ENCODE results near the gene GNAT2. TPM values are rescaled to one million over a fixed set of nuclear protein-coding genes. Genes with fewer than 3 reads are reported as not detected.
"Not testable (repeated sequence)": the region's sequence is repeated elsewhere in the genome, so short reads cannot be mapped to it uniquely, and the experiment has no call there.

GNAT2 gene
- total and polyA plus RNA-seq, 10 of the 15 experiments (the other 5 are each of a cell fraction or from before 2014, with no cell fraction given) = 0.08 to 1.3 (median 0.41) TPM

DNA sequence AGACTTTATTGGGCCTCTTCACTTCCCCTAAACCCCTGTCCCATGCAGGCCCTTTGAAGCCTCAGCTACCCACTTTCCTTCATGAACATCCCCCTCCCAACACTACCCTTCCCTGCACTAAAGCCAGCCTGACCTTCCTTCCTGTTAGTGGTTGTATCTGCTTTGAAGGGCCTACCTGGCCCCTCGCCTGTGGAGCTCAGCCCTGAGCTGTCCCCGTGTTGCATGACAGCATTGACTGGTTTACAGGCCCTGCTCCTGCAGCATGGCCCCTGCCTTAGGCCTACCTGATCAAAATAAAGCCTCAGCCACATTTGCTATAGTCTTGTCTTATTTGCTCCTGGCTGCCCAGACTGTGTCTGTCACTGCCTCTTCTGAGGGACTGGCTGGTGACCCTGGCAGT lies 42.0 kb upstream of the GNAT2 start:
- Histone ChIP-seq H4K20me1 (ENCODE audit: control insufficient read depth, insufficient read depth) (no peaks in the 10 kb centered on the region), H3K4me1 (ENCODE audit: control insufficient read depth, insufficient read depth, low read length) (no peaks in the 10 kb centered on the region), H3K79me2 (ENCODE audit: control insufficient read depth, insufficient read depth, low read length) (no peaks in the 10 kb centered on the region), H3K27me3 (replicated peaks in 1 of 2; ENCODE audit: control insufficient read depth in 2 of 2, insufficient read depth in 2 of 2, low read length in 1 of 2) (no peaks in the 10 kb centered on the region), H3K9ac (ENCODE audit: control insufficient read depth, insufficient read depth, low read length) (no peak overlapping the region), H3K36me3 (ENCODE audit: control insufficient read depth in 2 of 2, insufficient read depth in 2 of 2, low read length in 1 of 2) (no peaks in the 10 kb centered on the region; a peak in 1 of 4 replicates), H2AFZ (ENCODE audit: control insufficient read depth, low read depth, low read length) (no peak overlapping the region), H3K9me3 (replicated peaks; ENCODE audit: control insufficient read depth, insufficient read depth, low read length) (no peaks in the 10 kb centered on the region), H3K4me3 (no peak overlapping the region), H3K4me2 (ENCODE audit: control insufficient read depth, insufficient read depth) (no peak overlapping the region), H3K27ac (ENCODE audit: control insufficient read depth, insufficient read depth) (no peak overlapping the region)
- WGBS (ENCODE audit: insufficient coverage, insufficient replicate concordance, low lambda C conversion rate, missing lambda C conversion rate) = 35% methylated on average over 2 of the region's 2 CpGs
- CTCF ChIA-PET = interaction anchor here (1.4 to 3.7 kb wide), 4 partner anchors 10 to 323 kb away, joined by 3 to 23 read pairs (median 6); partner anchors contain the start of gene AHCYL1
- TF ChIP-seq, protein P1, sequence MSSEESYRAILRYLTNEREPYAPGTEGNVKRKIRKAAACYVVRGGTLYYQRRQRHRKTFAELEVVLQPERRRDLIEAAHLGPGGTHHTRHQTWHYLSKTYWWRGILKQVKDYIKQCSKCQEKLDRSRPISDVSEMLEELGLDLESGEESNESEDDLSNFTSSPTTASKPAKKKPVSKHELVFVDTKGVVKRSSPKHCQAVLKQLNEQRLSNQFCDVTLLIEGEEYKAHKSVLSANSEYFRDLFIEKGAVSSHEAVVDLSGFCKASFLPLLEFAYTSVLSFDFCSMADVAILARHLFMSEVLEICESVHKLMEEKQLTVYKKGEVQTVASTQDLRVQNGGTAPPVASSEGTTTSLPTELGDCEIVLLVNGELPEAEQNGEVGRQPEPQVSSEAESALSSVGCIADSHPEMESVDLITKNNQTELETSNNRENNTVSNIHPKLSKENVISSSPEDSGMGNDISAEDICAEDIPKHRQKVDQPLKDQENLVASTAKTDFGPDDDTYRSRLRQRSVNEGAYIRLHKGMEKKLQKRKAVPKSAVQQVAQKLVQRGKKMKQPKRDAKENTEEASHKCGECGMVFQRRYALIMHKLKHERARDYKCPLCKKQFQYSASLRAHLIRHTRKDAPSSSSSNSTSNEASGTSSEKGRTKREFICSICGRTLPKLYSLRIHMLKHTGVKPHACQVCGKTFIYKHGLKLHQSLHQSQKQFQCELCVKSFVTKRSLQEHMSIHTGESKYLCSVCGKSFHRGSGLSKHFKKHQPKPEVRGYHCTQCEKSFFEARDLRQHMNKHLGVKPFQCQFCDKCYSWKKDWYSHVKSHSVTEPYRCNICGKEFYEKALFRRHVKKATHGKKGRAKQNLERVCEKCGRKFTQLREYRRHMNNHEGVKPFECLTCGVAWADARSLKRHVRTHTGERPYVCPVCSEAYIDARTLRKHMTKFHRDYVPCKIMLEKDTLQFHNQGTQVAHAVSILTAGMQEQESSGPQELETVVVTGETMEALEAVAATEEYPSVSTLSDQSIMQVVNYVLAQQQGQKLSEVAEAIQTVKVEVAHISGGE (CRISPR knock-in tag; IDR thresholded peaks at IDR 0.05) = no peak
- TF ChIP-seq IKZF1 (conservative IDR thresholded peaks at IDR 0.05) (no peak), MTA3 (IDR thresholded peaks at IDR 0.05; ENCODE audit: borderline replicate concordance, low read length) (no peak), SMAD5 (IDR thresholded peaks at IDR 0.05; ENCODE audit: low read depth) (no peak), NR2C1 (IDR thresholded peaks at IDR 0.05) (no peak), DPF2 (IDR thresholded peaks at IDR 0.05) (no peak)
- TF ChIP-seq, protein P2, sequence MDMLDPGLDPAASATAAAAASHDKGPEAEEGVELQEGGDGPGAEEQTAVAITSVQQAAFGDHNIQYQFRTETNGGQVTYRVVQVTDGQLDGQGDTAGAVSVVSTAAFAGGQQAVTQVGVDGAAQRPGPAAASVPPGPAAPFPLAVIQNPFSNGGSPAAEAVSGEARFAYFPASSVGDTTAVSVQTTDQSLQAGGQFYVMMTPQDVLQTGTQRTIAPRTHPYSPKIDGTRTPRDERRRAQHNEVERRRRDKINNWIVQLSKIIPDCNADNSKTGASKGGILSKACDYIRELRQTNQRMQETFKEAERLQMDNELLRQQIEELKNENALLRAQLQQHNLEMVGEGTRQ (IDR thresholded peaks at IDR 0.05; ENCODE audit: borderline replicate concordance, low read depth, low read length) = no peak
- TF ChIP-seq, protein P3, sequence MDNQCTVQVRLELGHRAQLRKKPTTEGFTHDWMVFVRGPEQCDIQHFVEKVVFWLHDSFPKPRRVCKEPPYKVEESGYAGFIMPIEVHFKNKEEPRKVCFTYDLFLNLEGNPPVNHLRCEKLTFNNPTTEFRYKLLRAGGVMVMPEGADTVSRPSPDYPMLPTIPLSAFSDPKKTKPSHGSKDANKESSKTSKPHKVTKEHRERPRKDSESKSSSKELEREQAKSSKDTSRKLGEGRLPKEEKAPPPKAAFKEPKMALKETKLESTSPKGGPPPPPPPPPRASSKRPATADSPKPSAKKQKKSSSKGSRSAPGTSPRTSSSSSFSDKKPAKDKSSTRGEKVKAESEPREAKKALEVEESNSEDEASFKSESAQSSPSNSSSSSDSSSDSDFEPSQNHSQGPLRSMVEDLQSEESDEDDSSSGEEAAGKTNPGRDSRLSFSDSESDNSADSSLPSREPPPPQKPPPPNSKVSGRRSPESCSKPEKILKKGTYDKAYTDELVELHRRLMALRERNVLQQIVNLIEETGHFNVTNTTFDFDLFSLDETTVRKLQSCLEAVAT (IDR thresholded peaks at IDR 0.05) = no peak
- TF ChIP-seq, protein P4, sequence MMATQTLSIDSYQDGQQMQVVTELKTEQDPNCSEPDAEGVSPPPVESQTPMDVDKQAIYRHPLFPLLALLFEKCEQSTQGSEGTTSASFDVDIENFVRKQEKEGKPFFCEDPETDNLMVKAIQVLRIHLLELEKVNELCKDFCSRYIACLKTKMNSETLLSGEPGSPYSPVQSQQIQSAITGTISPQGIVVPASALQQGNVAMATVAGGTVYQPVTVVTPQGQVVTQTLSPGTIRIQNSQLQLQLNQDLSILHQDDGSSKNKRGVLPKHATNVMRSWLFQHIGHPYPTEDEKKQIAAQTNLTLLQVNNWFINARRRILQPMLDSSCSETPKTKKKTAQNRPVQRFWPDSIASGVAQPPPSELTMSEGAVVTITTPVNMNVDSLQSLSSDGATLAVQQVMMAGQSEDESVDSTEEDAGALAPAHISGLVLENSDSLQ (IDR thresholded peaks at IDR 0.05) = no peak
- POLR2A ChIA-PET = interaction anchor here (0.7 to 0.8 kb wide), 2 partner anchors 131 to 236 kb away, joined by 3 to 4 read pairs; no protein-coding TSS in a partner anchor
- SMC1A ChIA-PET (ENCODE audit: uncharacterized antibody, unreplicated experiment) = interaction anchor here (0.9 to 1.4 kb wide), 2 partner anchors 10 to 318 kb away, joined by 3 to 4 read pairs; no protein-coding TSS in a partner anchor
- no TSS peak for BruUV-seq (replicated peaks)
- ATAC-seq (no peak), FAIRE-seq (no peak), DNase-seq (ENCODE audit: low read depth, low spot score) (no peak)
- in situ Hi-C loops (cut with MboI) = no loop called here
- RAD21 ChIA-PET (ENCODE audit: unreplicated experiment) = no interaction called here
- intact Hi-C loops (cut with micrococcal nuclease; ENCODE audit: unreplicated experiment) = no loop called here

DNA sequence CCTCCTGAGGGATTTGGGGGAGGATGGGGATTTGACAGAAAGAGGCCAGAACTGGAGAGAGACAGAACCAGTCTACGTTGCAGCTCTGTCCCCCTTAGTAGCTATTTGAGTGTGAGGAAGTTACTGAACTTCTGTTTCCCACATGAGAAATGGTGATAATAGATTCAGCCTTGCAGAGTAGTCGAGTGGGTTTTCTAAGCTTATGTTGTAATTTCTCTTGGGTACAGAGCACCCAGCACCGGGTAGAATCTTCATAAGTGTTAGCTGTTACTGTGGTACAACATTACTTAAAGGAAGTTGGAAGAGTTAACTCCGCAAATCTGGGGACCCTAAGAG lies 41.2 kb upstream of the GNAT2 start:
- H3K27me3 ChIP-seq (replicated peaks in 1 of 2; ENCODE audit: control insufficient read depth in 2 of 2, insufficient read depth in 2 of 2, low read length in 1 of 2); H3K79me2 ChIP-seq (ENCODE audit: control insufficient read depth, insufficient read depth, low read length); H3K9ac ChIP-seq (ENCODE audit: control insufficient read depth, insufficient read depth, low read length); DNase-seq (ENCODE audit: low read depth, low spot score); FAIRE-seq; H4K20me1 ChIP-seq (ENCODE audit: control insufficient read depth, insufficient read depth); H2AFZ ChIP-seq (ENCODE audit: control insufficient read depth, low read depth, low read length); H3K4me3 ChIP-seq; POLR2A ChIA-PET; in situ Hi-C loops (cut with MboI); H3K4me2 ChIP-seq (ENCODE audit: control insufficient read depth, insufficient read depth); H3K4me1 ChIP-seq (ENCODE audit: control insufficient read depth, insufficient read depth, low read length); H3K36me3 ChIP-seq (ENCODE audit: control insufficient read depth in 2 of 2, insufficient read depth in 2 of 2, low read length in 1 of 2); H3K27ac ChIP-seq (ENCODE audit: control insufficient read depth, insufficient read depth); ATAC-seq; H3K9me3 ChIP-seq (replicated peaks; ENCODE audit: control insufficient read depth, insufficient read depth, low read length); BruUV-seq (replicated peaks); intact Hi-C loops (cut with micrococcal nuclease; ENCODE audit: unreplicated experiment): not testable (repeated sequence)
- WGBS (ENCODE audit: insufficient coverage, insufficient replicate concordance, low lambda C conversion rate, missing lambda C conversion rate) = 49% methylated on average over 4 of the region's 4 CpGs
- SMC1A ChIA-PET (ENCODE audit: uncharacterized antibody, unreplicated experiment) = interaction anchor here (1.1 to 1.2 kb wide), 2 partner anchors 10 to 93 kb away, joined by 3 read pairs; no protein-coding TSS in a partner anchor
- CTCF ChIA-PET = interaction anchor here (3.7 kb wide), 1 partner anchor 21 kb away, joined by 23 read pairs; no protein-coding TSS in a partner anchor
- RAD21 ChIA-PET (ENCODE audit: unreplicated experiment) = interaction anchor here (0.7 kb wide), 1 partner anchor 8 kb away, joined by 3 read pairs; no protein-coding TSS in a partner anchor

Data from GM12878 (cell line).